Measurements from ENCODE around the gene KLF7. TPM values are rescaled to one million over a fixed set of nuclear protein-coding genes. Genes with fewer than 3 reads are reported as not detected.

KLF7 gene
- total and polyA plus RNA-seq, 9 of the 15 experiments (the other 6 are each of a cell fraction or from before 2014, with no cell fraction given): 0.04 to 0.54 (median 0.07) TPM

GRCh38 chr2:207180741-207181140, 15.0 kb upstream of the KLF7 start:
- TF ChIP-seq LCOR (CRISPR knock-in tag; IDR thresholded peaks at IDR 0.05) (no peak), SMC3 (conservative IDR thresholded peaks at IDR 0.05; ENCODE audit: insufficient read depth, low read depth, low read length) (no peak), CHD2 (IDR thresholded peaks at IDR 0.05; ENCODE audit: low read depth, low read length) (no peak), CCAR2 (IDR thresholded peaks at IDR 0.05; ENCODE audit: low read depth, low read length) (no peak), HMG20A (CRISPR knock-in tag; conservative IDR thresholded peaks at IDR 0.05) (no peak), U2AF1 (optimal IDR thresholded peaks at IDR 0.05; ENCODE audit: low read depth, low read length) (no peak), MCM7 (IDR thresholded peaks at IDR 0.05) (no peak), ZNF449 (CRISPR knock-in tag; IDR thresholded peaks at IDR 0.05) (no peak), CC2D1A (IDR thresholded peaks at IDR 0.05) (no peak), MAFF (IDR thresholded peaks at IDR 0.05; ENCODE audit: low read length) (no peak)
- intact Hi-C loops (cut with micrococcal nuclease): no loop called here
- Histone ChIP-seq H3K9ac (ENCODE audit: insufficient read depth in 1 of 2, low read depth in 2 of 2, low read length in 2 of 2) (no peak overlapping the region), H3K4me3 (no peak overlapping the region), H3K79me2 (ENCODE audit: control insufficient read depth, insufficient read depth, low read length) (no peaks in the 10 kb centered on the region), H3K27ac (ENCODE audit: extremely low read depth, low read depth, low read length) (no peak overlapping the region), H2AFZ (ENCODE audit: low read depth, low read length) (no peak overlapping the region), H3K9me3 (replicated peaks; ENCODE audit: control insufficient read depth, insufficient read depth, low read depth, low read length) (no peaks in the 10 kb centered on the region), H3K4me2 (ENCODE audit: insufficient read depth, low read length) (no peak overlapping the region), H3K9me1 (ENCODE audit: control insufficient read depth, insufficient read depth, low read length) (no peaks in the 10 kb centered on the region), H4K20me1 (replicated peaks; ENCODE audit: control insufficient read depth, insufficient read depth, low read length) (no peaks in the 10 kb centered on the region), H3K27me3 (ENCODE audit: control insufficient read depth in 2 of 2, insufficient read depth in 2 of 2, low read length in 2 of 2) (peaks cover 0 to 5% of the 10 kb centered on the region in 2 experiments; a peak in 1 of 5 replicates), H3K36me3 (ENCODE audit: control insufficient read depth, insufficient read depth, low read length) (no peaks in the 10 kb centered on the region), H3K4me1 (replicated peaks in 1 of 2; ENCODE audit: control insufficient read depth in 2 of 2, insufficient read depth in 2 of 2, low read length in 2 of 2) (no peaks in the 10 kb centered on the region)
- in situ Hi-C loops (cut with MboI): no loop called here
- ChIA-PET POLR2A (no interaction called here), CTCF (ENCODE audit: low intra/inter-chr PET ratio) (no interaction called here)
- ATAC-seq: no peak
- BruUV-seq (replicated peaks): no TSS peak
- DNase-seq (ENCODE audit: extremely low read depth in 1 of 4, low spot score in 3 of 4): no peak
- FAIRE-seq: no peak
